GM19438 (cell line): ENCODE data around the gene MEGF6.

ENCODE experiments used
- ATAC-seq: cut with Tn5 transposase; IDR thresholded peaks from one replicate; pipeline ENCODE4 v1.9.1; 2021; ENCODE audit warnings: low read depth; ENCODE audit not compliant: unreplicated experiment

MEGF6 gene, protein sequence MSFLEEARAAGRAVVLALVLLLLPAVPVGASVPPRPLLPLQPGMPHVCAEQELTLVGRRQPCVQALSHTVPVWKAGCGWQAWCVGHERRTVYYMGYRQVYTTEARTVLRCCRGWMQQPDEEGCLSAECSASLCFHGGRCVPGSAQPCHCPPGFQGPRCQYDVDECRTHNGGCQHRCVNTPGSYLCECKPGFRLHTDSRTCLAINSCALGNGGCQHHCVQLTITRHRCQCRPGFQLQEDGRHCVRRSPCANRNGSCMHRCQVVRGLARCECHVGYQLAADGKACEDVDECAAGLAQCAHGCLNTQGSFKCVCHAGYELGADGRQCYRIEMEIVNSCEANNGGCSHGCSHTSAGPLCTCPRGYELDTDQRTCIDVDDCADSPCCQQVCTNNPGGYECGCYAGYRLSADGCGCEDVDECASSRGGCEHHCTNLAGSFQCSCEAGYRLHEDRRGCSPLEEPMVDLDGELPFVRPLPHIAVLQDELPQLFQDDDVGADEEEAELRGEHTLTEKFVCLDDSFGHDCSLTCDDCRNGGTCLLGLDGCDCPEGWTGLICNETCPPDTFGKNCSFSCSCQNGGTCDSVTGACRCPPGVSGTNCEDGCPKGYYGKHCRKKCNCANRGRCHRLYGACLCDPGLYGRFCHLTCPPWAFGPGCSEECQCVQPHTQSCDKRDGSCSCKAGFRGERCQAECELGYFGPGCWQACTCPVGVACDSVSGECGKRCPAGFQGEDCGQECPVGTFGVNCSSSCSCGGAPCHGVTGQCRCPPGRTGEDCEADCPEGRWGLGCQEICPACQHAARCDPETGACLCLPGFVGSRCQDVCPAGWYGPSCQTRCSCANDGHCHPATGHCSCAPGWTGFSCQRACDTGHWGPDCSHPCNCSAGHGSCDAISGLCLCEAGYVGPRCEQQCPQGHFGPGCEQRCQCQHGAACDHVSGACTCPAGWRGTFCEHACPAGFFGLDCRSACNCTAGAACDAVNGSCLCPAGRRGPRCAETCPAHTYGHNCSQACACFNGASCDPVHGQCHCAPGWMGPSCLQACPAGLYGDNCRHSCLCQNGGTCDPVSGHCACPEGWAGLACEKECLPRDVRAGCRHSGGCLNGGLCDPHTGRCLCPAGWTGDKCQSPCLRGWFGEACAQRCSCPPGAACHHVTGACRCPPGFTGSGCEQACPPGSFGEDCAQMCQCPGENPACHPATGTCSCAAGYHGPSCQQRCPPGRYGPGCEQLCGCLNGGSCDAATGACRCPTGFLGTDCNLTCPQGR (N-terminal part only)

GRCh38 chr1:3611170-3612019 is at the start of gene MEGF6:
Gene MEGF6 (minus strand): TSS chr1:3611508. CDS start chr1:3611268, 240 bp downstream.
- ATAC-seq = no peak

- no peak for ATAC-seq
Observed at GRCh38 chr1:3660704-3661103, 49.4 kb upstream of the MEGF6 start.

GRCh38 chr1:3659093-3659492 is 47.8 kb upstream of the MEGF6 start:
- ATAC-seq = no peak

GRCh38 chr1:3658231-3658615 is 46.9 kb upstream of the MEGF6 start:
- ATAC-seq = no peak

- no peak for ATAC-seq
Observed at GRCh38 chr1:3657578-3658230, 46.4 kb upstream of the MEGF6 start.

GRCh38 chr1:3657096-3657475 is 45.8 kb upstream of the MEGF6 start:
- no peak for ATAC-seq

DNA sequence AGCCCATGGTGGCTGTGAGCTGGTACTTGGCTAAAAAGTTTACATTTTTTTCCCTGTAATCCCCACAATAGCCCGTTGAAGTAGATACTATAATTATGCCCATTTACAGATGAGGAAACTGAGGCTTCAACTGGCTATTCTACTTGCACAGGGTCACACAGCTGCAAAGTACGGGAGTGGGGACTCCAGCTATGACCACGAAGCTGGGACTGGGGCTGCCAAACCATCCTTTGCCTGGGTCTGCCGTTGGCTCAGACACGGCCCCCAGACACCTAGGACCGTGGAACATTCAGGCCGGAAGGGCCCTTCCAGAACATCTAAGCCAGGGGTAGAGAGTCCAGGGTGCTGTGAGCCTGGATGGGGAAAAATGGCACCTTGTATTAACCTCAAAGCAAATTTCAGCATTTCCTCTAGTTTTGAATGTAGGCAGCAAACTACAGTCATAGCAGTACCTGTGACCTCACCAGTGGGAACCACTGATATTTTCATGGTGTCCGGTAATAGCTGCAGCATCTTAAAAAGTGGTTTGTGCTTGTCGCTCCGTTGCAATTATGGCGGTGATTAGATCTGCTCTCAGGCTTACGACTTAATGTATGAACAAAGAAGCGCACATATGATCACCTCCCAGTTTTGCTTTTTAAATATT is 45.3 kb upstream of the MEGF6 start:
- ATAC-seq = peak; percentile 40

DNA sequence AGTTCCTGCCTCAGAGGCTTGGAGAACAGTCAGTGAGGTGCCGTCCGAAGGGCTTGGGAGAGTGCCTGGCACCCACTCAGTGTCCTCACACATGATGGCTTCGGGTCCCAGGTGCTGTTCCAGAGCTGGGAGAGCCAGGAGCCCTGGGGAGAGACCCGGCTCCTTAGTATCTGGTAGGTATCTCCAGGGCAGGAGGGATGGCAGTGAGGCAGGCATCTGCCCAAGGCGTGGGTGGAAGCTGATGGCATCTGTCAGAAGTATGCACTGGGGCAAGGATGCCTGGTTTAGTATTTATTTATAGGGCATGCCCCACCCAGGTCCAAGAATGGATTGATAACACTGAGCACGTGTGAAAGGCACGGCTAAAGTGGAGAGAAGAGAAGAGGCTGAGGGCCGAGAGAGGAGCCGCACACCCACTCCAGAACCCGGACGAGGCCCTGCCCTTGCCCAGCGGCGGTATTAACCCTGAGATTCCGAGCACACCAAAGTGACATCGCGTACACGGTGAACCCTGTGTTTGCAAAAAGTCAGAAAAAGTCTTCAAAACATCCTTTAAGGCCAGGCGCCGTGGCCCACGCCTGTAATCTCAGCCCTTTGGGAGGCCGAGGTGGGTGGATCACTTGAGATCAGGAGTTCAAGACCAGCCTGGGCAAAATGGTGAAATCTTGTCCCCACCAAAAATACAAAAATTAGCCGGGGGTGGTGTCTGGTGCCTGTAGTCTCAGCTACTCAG is 43.4 kb upstream of the MEGF6 start:
- no peak for ATAC-seq

DNA sequence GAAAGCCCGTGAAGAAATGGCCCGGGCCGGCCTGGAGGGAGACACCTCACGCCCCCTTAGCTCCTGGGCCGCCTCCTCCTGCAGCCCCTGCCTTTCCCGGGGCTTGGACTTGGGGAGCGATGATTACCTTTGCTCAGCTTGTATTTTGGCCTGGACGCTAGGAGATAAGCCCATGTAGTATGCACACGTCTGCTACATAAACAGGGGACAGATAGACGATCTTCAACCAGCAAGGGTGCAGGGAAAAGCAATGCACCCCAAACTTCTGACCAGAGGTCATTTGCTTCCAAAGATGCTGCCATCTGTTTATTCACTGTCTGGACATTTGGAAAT is 41.9 kb upstream of the MEGF6 start:
- ATAC-seq = no peak

DNA sequence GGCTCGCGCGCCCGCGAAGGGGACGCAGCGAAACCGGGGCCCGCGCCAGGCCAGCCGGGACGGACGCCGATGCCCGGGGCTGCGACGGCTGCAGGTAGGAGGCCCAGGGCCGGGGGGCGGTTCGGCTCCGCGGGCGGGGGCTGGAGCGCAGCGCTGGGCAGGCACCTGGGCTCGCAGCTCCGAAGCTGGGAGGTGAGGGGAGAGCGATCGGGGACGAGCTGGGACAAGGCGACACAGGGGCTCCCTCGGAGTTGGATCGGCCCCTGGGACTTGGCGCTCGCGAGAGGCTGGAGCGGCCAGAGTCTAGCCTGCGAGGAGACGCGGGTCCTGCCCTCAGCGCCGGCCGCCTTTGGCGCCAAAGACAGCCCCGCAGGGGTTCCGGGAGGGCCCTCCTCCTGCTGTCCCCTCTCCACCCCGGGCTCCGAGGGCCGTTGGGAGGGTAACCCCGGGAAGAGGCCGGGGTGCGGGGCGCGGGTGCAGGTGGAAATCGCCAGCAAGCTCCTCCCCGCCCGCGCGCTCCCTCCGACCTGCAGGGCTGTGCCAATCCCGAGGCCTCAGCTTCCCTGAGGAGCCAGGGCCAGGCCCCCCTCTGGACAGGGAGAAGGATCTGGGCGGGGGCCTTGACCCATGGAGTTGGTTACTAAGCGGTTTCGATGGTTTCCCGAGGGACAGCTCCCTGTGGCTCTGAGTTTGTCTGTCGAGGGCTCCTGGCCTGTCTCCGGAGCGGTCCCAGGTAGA is 41.4 kb upstream of the MEGF6 start:
- no peak for ATAC-seq

GRCh38 chr1:3651930-3652547 is 40.7 kb upstream of the MEGF6 start, which contains the start of gene TP73:
Gene TP73 (plus strand): TSS chr1:3652516. CDS start chr1:3682366, 29,850 bp downstream.
- no peak for ATAC-seq

- no peak for ATAC-seq
Observed at GRCh38 chr1:3651026-3651929, 40.0 kb upstream of the MEGF6 start.

- ATAC-seq = no peak
Observed at GRCh38 chr1:3650248-3651025, 39.1 kb upstream of the MEGF6 start.

GRCh38 chr1:3649342-3650247 is 38.3 kb upstream of the MEGF6 start, which contains the start of gene WRAP73:
Gene WRAP73 (minus strand): TSS chr1:3650103. CDS start chr1:3649999, 104 bp downstream.
- ATAC-seq = peak; percentile 62
